Activated T-helper 9 cell treated with anti-CD3 and anti-CD28 coated beads, Interleukin-2, amount 50 U/mL, for 16 hours (primary cell): ENCODE results near the gene FGFBP1.

Experiments used
- DNase-seq: peaks from one replicate; pipeline ENCODE4 v3.0.0-alpha.2; 2020; ENCODE audit warnings: low read depth

The FGFBP1 gene

DNA sequence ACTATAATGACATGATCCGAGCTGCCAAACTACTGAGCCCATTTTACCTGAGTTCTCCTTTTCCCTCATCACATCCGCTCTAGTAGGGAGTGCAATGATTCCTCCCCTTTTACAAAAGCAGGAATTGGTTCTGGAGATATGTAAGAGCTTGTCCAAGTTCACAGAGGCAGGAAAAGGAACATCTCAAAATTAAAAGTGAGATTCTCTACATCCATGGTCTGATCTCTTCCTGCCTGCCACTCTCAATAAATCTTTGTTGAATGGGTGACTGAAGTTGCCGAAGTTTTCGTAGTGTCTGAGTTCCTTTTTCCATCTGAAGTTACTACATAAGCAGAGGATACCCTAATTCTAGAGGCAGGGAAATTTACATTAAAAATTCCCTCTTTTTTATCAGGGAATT lies at the start of gene FGFBP1:
Gene FGFBP1, minus strand, starts transcription at position 101 of the 400 bp plus-strand sequence. CDS start 2,108 bp downstream, outside the sequence.
- DNase-seq: no peak

GRCh38 chr4:15988222-15988621 lies 49.7 kb upstream of the FGFBP1 start:
- DNase-seq: no peak

DNA sequence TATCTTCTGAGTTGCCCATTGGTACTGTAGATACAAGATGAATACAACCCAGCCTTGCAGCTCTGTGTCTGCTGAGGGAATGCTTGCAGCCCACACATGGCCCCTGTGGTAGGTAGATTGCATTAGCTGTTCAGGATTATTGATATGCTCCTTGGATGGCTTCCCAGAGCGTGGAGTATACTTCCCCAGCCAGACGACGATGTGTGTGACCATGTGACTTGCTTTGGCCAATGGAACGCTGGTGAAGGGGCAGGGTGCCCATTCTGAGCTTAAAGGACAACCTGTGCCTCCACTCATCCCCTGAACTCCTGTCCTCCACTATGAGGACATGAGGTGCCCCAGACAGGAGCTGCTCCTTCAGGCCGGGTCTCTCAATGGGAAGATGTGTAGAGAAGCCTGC lies 48.4 kb upstream of the FGFBP1 start:
- DNase-seq: no peak

DNA sequence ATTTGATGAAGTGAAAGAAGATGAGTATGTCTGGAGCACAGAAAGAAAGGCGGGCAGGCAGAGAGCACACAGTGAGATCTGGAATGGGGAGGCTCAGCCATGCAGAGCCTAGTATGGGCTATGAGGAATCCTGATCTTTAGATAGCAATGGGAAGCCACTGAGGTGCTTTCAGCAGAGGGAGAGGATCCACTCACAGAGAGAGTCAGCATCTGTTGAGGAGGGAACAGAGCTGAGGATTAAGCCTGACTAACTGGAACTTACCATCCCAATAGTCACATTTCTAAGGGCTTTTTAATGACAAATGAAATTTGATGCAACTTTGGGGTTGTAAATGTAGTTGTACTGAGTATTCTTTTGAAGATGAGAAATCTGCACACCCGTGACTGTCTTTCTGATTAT lies 45.1 kb upstream of the FGFBP1 start:
- no peak for DNase-seq

GRCh38 chr4:15982842-15983524 lies 44.4 kb upstream of the FGFBP1 start:
- no peak for DNase-seq

DNA sequence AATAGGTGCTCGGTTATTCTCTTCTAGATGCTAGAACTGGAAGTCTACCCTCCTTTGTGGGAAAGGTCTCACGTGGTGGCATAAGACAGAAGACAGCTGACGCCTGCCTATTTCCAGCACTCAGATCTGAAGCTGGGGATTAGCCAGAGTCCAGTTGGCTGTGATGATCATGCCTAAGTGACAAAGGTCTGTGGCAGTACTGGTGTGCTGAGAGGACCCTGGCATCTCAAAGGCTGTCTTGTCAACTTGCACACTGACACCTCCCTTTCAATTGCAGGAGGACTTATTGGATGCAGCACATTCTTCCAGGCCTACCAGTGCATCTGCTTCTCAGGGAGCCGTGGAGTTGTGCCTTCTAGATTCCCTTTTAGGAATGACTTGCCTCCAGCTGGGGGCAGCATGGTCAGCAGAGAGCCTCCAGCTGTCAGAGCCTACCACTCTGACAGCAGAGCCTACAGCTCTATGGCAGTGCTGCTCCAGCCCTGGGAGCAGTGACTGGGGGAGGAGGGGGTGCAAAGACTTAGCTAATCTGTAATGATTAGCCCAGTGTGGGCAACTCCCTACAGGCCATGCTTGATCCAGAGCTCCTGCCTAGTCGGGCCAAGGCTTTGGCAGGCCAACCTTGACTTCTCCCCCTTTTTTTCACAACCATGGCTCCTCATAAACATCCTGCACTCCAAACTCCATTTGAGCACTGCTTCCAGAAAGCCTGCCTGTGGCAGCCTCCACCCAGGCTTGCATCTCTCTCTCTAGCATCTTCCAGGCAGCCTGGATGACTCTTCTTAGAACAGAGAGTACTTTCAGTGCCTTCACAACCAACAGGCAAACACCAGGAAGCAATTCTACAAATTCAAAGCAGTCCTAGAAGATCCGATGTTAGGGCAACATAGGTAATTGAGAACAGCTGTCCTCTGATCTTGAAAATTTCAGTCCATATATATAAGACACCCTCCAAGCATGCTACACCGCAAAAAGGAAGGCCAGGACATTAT lies 38.2 kb upstream of the FGFBP1 start:
- DNase-seq: no peak

DNA sequence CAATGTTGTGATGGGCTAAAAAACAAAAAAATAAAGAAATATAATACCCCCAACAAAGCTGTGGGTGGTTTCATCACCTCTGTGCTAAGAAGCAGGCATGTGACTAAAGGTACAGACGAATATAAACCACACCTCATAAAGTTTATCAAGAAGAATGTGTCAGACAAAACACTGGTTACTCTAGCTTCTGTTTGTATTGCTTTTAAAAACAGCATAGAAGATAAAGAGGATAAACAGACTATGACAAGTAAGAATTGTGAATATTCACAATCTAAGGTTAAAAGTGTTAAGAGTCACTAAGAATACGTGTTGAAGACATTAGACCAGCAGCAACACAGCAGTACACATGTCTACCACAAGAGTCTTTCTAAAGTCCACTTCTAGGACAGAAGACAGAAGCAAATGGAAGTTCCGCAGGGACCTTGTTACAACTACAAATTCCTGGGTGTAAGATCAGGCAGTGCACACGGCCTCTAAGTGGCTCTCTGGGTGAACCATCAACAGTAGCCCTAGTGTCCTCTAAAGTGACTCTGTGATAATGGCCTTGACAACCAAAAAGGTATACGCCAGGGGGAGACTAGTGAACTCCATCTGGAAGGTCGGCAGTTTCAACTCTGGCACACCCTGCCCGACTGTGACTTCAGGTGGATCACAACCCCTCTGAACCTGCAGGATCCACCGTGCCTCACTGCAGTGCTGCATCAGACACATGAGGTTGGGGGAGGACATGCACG lies 32.7 kb upstream of the FGFBP1 start:
- DNase-seq: no peak

GRCh38 chr4:15968551-15969300 lies 30.2 kb upstream of the FGFBP1 start:
- no peak for DNase-seq

DNA sequence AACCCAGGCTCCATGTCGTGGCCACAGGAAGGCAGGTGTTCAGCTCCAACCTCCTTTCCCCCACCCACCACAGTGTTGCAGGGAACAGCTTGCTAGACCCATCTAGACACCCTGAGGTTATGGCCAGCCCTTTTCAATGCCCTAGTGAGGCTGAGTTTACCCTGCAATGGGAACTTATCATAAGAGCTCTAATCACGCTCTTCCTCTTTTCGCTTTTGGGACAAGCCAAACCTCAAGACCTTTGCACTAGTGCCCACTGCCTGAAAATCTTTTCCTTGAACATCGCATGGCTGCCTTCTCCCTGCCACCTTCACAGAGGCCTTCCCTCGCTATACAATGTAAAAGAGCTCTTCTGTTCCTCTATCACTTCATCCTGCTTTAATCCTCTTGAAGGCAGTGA lies 26.8 kb upstream of the FGFBP1 start:
- no peak for DNase-seq

- DNase-seq: no peak
Measured at GRCh38 chr4:15964159-15964558, 25.6 kb upstream of the FGFBP1 start.

- no peak for DNase-seq
Measured at GRCh38 chr4:15963576-15963975, 25.0 kb upstream of the FGFBP1 start.

DNA sequence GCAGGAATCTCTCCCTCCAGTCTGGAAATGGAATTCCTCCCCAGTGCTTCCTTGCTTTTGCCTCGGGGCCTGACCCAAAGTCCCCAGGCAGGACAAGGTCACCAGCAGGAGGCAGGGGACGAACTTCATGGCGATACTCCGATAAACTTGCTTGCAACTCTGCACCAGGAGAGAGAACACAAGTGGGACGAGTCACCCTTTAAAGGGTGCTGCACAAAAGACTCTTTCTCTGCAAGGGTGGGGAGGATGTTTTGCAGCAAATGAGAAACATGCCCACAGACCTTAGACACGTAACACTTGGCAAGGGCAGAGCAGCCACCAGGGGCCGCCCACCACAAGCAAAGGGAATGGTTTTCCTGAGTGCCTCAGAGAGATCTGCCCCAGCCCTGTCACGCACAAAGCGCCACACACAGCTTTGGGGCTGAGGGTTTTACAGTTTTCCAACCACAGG lies 24.5 kb upstream of the FGFBP1 start, which contains the start of gene FGFBP2:
Gene FGFBP2, minus strand, starts transcription at position 175 of the 451 bp plus-strand sequence. Its CDS starts 46 bp downstream, at position 129.
- no peak for DNase-seq

DNA sequence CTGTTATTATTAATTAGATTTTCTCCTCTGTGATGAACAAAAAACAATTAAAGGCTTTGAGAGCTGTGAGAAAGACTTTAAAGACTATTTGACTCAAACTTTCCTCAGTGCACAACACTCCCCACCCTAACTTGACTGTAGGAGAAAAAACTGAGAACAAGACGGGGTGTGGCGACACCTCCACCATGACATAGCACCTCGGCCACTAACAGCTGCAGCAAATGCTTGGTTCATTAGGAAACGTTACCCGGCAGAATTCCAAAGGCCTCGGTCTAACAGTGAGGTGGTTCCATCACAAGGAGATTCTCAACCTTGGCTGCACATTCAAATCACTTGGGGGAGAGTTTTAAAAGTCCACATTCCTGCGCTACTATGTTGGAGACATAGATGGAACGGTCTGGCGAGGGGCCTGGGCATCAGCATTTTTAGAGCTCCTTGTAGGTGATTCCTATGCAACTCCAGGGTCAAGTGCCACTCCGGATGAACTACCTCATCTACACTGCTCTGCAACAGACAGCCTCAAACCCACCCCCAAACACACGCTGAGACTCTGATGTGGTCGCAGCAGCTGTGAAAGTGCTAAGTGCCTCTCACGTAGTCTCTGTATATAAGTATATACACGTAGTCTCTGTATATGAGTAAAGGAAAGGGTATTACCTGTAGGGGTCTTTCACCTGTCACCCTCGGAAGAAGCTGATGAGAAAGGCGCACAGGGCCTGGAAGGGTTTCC lies 23.4 kb upstream of the FGFBP1 start:
- DNase-seq: no peak

DNA sequence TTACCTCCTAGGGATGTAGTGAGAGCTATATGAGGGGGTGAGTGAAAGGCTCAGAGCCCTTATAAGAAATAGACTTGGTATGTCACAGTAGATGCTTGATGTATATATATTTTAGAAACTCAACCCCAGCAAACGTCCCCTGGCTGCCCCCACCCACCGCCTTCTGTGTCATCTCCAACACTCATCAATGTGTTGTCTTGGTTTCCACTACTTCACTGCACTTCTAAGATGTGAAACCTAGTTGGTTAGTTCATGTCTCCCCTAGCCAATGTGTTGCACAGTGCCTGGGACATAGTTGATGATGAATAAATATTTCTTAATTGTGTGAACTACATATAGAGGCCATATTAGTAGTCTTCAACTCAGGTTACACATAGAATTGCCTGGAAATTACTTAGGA lies 20.0 kb upstream of the FGFBP1 start:
- no peak for DNase-seq

DNA sequence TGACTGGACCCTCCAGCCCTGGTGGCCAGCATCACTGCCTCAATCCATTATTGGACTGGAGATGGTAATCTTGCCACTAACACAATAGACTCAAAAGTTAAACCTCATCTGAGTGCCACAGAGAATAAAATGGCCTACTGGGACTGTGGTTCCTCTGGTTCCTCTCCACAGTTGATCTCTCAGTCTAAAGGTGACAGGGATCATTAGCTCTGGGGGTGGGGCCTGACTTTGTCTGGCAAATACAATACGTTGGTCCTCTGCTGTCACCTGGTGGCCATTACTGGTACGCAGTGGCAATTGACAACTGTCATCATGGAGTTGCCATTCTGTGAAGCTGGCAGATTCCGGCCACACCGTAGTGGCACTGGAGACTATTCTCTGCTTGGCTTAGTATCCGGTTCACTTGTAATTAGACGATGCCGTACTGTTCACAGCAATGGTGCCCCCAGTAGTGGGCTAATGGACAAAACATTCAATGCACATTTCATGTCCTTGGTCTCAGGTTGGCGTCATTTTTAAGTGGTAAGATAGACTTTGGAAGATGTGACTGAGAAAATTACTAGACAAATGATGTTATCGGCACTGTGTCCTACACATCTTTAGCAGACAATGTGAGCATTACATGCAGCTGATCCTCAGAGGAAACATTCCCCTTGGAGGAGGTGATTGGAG lies 17.8 kb upstream of the FGFBP1 start:
- peak; percentile 51 for DNase-seq

DNA sequence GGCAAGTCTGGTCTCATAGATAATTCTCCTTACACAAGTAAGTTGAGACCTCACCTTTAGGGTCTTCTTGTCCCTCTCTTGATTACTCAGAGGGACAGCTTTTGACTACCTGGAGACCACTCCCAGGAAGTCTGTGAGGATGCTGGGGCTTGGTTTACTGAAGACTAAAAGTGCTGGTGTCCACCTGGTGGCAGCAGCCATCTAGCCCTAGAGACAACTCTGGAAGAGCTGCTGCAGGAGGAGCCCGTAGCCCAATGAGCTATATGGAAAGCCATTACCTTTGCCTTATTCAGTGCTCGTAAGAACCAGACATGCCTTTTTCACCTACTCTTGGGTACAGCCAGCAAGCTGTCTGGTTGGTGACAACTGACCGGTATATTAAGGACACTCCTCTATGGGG lies 17.1 kb upstream of the FGFBP1 start:
- DNase-seq: no peak

DNA sequence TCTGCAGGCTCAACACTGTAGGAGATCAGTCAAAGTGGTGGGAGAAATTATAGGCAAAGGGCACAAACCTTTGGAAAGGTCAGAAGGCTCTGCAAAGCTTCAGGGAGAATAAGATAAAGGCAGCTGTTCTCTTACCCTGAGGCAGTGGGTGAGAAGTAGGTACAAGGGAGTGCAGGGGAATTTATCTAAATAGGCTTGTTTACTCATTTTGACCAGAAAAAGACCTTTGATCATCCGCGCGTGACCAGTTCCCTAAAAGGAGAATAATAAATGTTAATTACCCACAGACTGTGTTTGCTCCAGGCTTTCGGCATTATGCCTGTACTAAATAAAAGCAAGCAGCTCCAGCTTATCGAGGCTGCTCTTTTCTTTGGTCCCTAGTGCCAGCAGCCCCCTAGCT lies 15.1 kb upstream of the FGFBP1 start:
- DNase-seq: no peak

- no peak for DNase-seq
Measured at GRCh38 chr4:15951781-15952180, 13.2 kb upstream of the FGFBP1 start.

DNA sequence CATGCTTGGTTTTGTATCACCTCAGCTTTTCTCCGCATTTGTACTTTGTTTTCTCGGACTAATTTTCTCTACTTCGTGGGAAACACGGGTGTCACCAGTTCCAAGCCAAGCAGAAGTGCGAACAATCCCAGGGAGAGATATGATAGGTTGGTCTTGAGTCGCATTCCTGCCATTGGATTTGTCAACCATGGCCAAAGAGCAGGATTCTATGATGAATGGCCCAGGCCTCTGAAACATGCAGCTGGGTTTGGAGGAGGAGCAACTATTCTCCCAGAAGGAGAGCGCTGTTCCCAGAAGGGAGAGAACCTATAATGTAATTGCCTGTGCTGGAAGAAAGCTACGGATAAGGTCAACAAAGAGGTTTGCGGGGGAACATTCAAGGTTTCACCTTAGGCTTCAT lies 10.3 kb upstream of the FGFBP1 start:
- no peak for DNase-seq

GRCh38 chr4:15947684-15948083 lies 9.1 kb upstream of the FGFBP1 start:
- DNase-seq: no peak
